GM06990 (cell line): Measurements from ENCODE around the gene WDR64.

Experiments used
- DNase-seq: peaks from one replicate; pipeline ENCODE4 v3.0.0-alpha.2; 2011; ENCODE audit not compliant: insufficient read length; ENCODE audit errors: extremely low read depth
- H3K27me3 ChIP-seq: replicated peaks from 2 replicates; pipeline ENCODE4 v1.6.0; 2011; ENCODE audit warnings: low read length; ENCODE audit not compliant: control insufficient read depth, insufficient read depth
- H3K36me3 ChIP-seq: 2 replicates; pipeline ENCODE4 v1.5.1; 2011; ENCODE audit warnings: low read length; ENCODE audit not compliant: control insufficient read depth, insufficient read depth
- H3K4me3 ChIP-seq: replicated peaks from 2 replicates; pipeline ENCODE4 v1.5.1; 2011; ENCODE audit warnings: low read depth, mild to moderate bottlenecking, control low read depth, low read length
- CTCF ChIP-seq: IDR thresholded peaks from 2 replicates; pipeline ENCODE4 v1.5.1; 2011; ENCODE audit warnings: low read length, control low read depth, mild to moderate bottlenecking, inconsistent platforms; ENCODE audit not compliant: insufficient read depth, poor library complexity, severe bottlenecking

The WDR64 gene

GRCh38 chr1:241772932-241773500 lies 120.9 kb downstream of the WDR64 start:
- no peak for DNase-seq
- no peak overlapping the region for H3K4me3 ChIP-seq
- no peak for TF ChIP-seq CTCF
- H3K27me3 ChIP-seq = no peaks in the 10 kb centered on the region
- no peaks in the 10 kb centered on the region for H3K36me3 ChIP-seq

- Histone ChIP-seq H3K4me3 (no peak overlapping the region), H3K27me3 (no peaks in the 10 kb centered on the region), H3K36me3 (no peaks in the 10 kb centered on the region)
- no peak for DNase-seq
- no peak for TF ChIP-seq CTCF
These were observed 121.9 kb downstream of the WDR64 start for GRCh38 chr1:241773991-241774390.

- no peak for DNase-seq
- TF ChIP-seq CTCF = no peak
- Histone ChIP-seq H3K27me3 (no peaks in the 10 kb centered on the region), H3K4me3 (no peak overlapping the region), H3K36me3 (no peaks in the 10 kb centered on the region)
These were observed 122.9 kb downstream of the WDR64 start for GRCh38 chr1:241775021-241775420.

- H3K36me3 ChIP-seq = no peaks in the 10 kb centered on the region
- H3K27me3 ChIP-seq = no peaks in the 10 kb centered on the region
- H3K4me3 ChIP-seq = no peak overlapping the region
- TF ChIP-seq CTCF = no peak
- no peak for DNase-seq
These were observed 124.8 kb downstream of the WDR64 start for GRCh38 chr1:241776911-241777310.

GRCh38 chr1:241778117-241778516 lies 126.0 kb downstream of the WDR64 start:
- H3K4me3 ChIP-seq = no peak overlapping the region
- H3K36me3 ChIP-seq = no peaks in the 10 kb centered on the region
- H3K27me3 ChIP-seq = no peaks in the 10 kb centered on the region
- TF ChIP-seq CTCF = no peak
- DNase-seq = no peak

GRCh38 chr1:241779897-241780296 lies 127.8 kb downstream of the WDR64 start:
- H3K36me3 ChIP-seq = no peaks in the 10 kb centered on the region
- no peaks in the 10 kb centered on the region for H3K27me3 ChIP-seq
- H3K4me3 ChIP-seq = no peak overlapping the region
- no peak for DNase-seq
- TF ChIP-seq CTCF = no peak
